Measurements from ENCODE around the gene GJB2.

Gene GJB2

GRCh38 chr13:20192158-20192835 is 441 bp downstream of the GJB2 start:
- no peak for FAIRE-seq

GRCh38 chr13:20191311-20192157 is 1.2 kb downstream of the GJB2 start:
- no peak for FAIRE-seq

- no peak for FAIRE-seq
Observed at GRCh38 chr13:20190481-20191310, 2.0 kb downstream of the GJB2 start.

- no peak for FAIRE-seq
Observed at GRCh38 chr13:20190076-20190475, 2.7 kb downstream of the GJB2 start.

- FAIRE-seq, result no peak
Observed at GRCh38 chr13:20188667-20189553, 3.8 kb downstream of the GJB2 start.

GRCh38 chr13:20186771-20187170 is 6.0 kb downstream of the GJB2 start:
- FAIRE-seq, result no peak

GRCh38 chr13:20185366-20186056 is 7.2 kb downstream of the GJB2 start:
- no peak for FAIRE-seq

- no peak for FAIRE-seq
Observed at GRCh38 chr13:20182231-20182846, 10.4 kb downstream of the GJB2 start.

GRCh38 chr13:20181188-20181587 is 11.6 kb downstream of the GJB2 start:
- FAIRE-seq, result no peak

GRCh38 chr13:20178156-20178555 is 14.6 kb downstream of the GJB2 start:
- FAIRE-seq, result no peak

- FAIRE-seq, result no peak
Observed at GRCh38 chr13:20177049-20177831, 15.5 kb downstream of the GJB2 start.

- no peak for FAIRE-seq
Observed at GRCh38 chr13:20175907-20176652, 16.7 kb downstream of the GJB2 start.

- FAIRE-seq, result no peak
Observed at GRCh38 chr13:20175406-20175794, 17.3 kb downstream of the GJB2 start.

GRCh38 chr13:20174656-20175405 is 17.9 kb downstream of the GJB2 start:
- no peak for FAIRE-seq

GRCh38 chr13:20173116-20173746 is 19.5 kb downstream of the GJB2 start:
- FAIRE-seq, result no peak

GRCh38 chr13:20171364-20171763 is 21.4 kb downstream of the GJB2 start:
- FAIRE-seq, result no peak

GRCh38 chr13:20170921-20171320 is 21.8 kb downstream of the GJB2 start:
- no peak for FAIRE-seq

- no peak for FAIRE-seq
Observed at GRCh38 chr13:20168396-20168795, 24.3 kb downstream of the GJB2 start.
